Ovary (tissue), 10 donors: ENCODE measurements around the gene SKI. TPM values are rescaled to one million over a fixed set of nuclear protein-coding genes. Genes with fewer than 3 reads are reported as not detected.

Experiments used
- DNase-seq, 5 donors: peaks; one replicate each; pipeline ENCODE4 v3.0.0-alpha.2; 2019 to 2020
- H3K27ac ChIP-seq, 2 donors: fragments of 200-600 bp; one replicate each; pipeline versions ENCODE4 v1.5.1 to v1.8.0; 2019 to 2022
- H3K27me3 ChIP-seq: fragments of 200-600 bp; one replicate; pipeline ENCODE4 v1.8.0; 2022
- H3K36me3 ChIP-seq: fragments of 200-600 bp; sonication (generic); one replicate; pipeline ENCODE4 v1.5.1; 2019
- H3K4me1 ChIP-seq: one replicate; pipeline ENCODE4 v1.8.1; 2013; ENCODE audit warnings: mild to moderate bottlenecking, moderate library complexity; ENCODE audit not compliant: insufficient read depth
- H3K4me3 ChIP-seq: fragments of 200-600 bp; sonication (generic); one replicate; pipeline ENCODE4 v1.5.1; 2017
- H3K9me3 ChIP-seq, 2 donors: fragments of 200-600 bp in 1 of 2; sonication (generic) in 1 of 2; one replicate each; pipeline versions ENCODE4 v1.5.1 to v1.8.1; 2013 to 2019; ENCODE audit warnings: mild to moderate bottlenecking in 1 of 2, moderate library complexity in 1 of 2
- EP300 ChIP-seq: sonication (generic); formaldehyde crosslinking; IDR thresholded peaks from one replicate; pipeline ENCODE4 v1.6.1; 2017; ENCODE audit warnings: antibody characterized with exemption
- POLR2A ChIP-seq: fragments of 450-650 bp; IDR thresholded peaks from one replicate; pipeline ENCODE4 v1.6.1; 2017; ENCODE audit warnings: antibody characterized with exemption, mild to moderate bottlenecking, moderate library complexity
- WGBS, 3 donors: extraction: QIAGEN DNeasy Blood & Tissue Kit in 1 of 3; methylation state at CpG; one replicate each; pipeline versions ENCODE4 v1.1.5 to v1.1.7; 2013 to 2017; 5-methylcytosine and 5-hydroxymethylcytosine counted together
- intact Hi-C, 4 donors: fragments of 100-400 bp; cut with DNase I; formaldehyde crosslinking; loops; one replicate each; pipeline versions ENCODE4 v1.11.0 to v1.15.1; 2022 to 2023
- long read RNA-seq, 3 donors: library from polyadenylated mRNA in 2 of 3; unstranded in 2 of 3; transcript quantifications; one replicate each; pipeline ENCODE4 v2.0.0 and lab custom pipeline, GENCODE V29; 2021 to 2026
- polyA plus RNA-seq, 2 donors: library from polyadenylated mRNA; stranded (reverse); fragments of 200-250 nt in 1 of 2; fragments of 350-450 nt in 1 of 2; fragmentation: Illumina TruSeq in 1 of 2; extraction: RNeasy Lipid Tissue Mini Kit (QIAGEN cat#74804) in 1 of 2; gene quantifications; one replicate each; pipeline ENCODE4 v1.2.3, GENCODE V29; 2013 to 2014
- total RNA-seq, 7 donors: library from RNA; depleted of rRNA in 2 of 7; stranded (reverse); fragments of >200 nt in 2 of 7; fragmentation: NEBNext Ultra II Directional in 3 of 7; extraction: Animal tissue kit (Norgen Biotek cat#: 25700) in 3 of 7; gene quantifications; one replicate each; pipeline versions ENCODE4 v1.1.0 to v1.2.4, GENCODE V29; 2016 to 2023
- TF ChIP-seq, protein P1 (sequence below), 3 donors: fragments of 450-650 bp in 2 of 3; fragments of 200-600 bp in 1 of 3; IDR thresholded peaks; one replicate each; pipeline versions ENCODE4 v1.5.1 to v1.8.0; 2016 to 2022; ENCODE audit warnings: antibody characterized with exemption in 3 of 3, mild to moderate bottlenecking in 1 of 3
- donor health status: DM: no; HTN: no; CAD: no; lungs with moderate emphysema.
- donor health status: DM: no; HTN: no; CAD: no.
- donor health status: Bipolar disorder and iron deficiency.
- donor health status: DM: yes; HTN: yes; CAD: no.
- donor health status: DM: no; HTN: no; CAD: no.
- donor health status: DM: yes; HTN: yes; CAD: no.

Gene SKI
- total RNA-seq (100 to 1,000 TPM in 3 of 7 donors, 10 to 100 TPM in 4; 27.8 to 109 (median 84.3) TPM), polyA plus RNA-seq (10 to 100 TPM; 36.3 to 47.0 TPM)
- long read RNA-seq, donor 1, partial matches to known transcripts = 1 of 38 reads
- long read RNA-seq, donor 1, other reads (novel, unspliced or antisense) = 37 of 38 reads
- long read RNA-seq, donor 2, full-length matches to known transcripts = 3 of 13 reads
- long read RNA-seq, donor 2, partial matches to known transcripts = 10 of 13 reads
- long read RNA-seq, donor 2, other reads (novel, unspliced or antisense) = 0 of 13 reads
- long read RNA-seq, donor 3, partial matches to known transcripts = 4 of 19 reads
- long read RNA-seq, donor 3, other reads (novel, unspliced or antisense) = 15 of 19 reads

DNA sequence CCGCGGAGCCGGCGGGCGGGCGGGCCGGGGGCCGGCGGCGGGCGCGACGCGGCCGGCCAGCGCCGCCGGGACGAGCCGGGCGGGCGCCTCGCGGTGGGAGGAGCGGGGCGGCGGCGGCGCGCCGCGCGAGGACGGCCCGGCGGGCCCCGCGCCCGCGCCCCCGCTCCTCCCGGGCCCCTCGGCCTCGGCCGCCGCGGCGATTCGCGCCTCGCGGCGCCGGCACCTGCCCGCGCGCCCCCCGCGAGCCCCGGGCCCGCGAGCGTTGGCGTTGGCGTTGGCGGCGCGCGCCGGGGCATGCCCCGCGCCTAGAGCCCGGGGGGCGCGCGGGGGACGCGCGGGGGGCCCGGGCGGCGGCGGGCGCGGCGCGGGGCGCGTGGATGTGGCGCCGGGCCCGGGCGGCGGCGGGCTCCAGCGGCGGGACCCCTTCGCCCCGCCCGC lies at the start of gene SKI:
Gene SKI (plus strand): TSS at position 163 of the 438 bp plus-strand sequence. CDS start 448 bp downstream, outside the sequence.
- Histone ChIP-seq H3K4me1 (peaks cover 12% of the 10 kb centered on the region), H3K36me3 (no peaks in the 10 kb centered on the region), H3K4me3 (peak within 1 kb of the TSS; percentile 95), H3K27ac (peak within 1 kb of the TSS; percentile 90 to 94), H3K9me3 (no peaks in the 10 kb centered on the region), H3K27me3 (no peaks in the 10 kb centered on the region)
- TF ChIP-seq, protein P1, sequence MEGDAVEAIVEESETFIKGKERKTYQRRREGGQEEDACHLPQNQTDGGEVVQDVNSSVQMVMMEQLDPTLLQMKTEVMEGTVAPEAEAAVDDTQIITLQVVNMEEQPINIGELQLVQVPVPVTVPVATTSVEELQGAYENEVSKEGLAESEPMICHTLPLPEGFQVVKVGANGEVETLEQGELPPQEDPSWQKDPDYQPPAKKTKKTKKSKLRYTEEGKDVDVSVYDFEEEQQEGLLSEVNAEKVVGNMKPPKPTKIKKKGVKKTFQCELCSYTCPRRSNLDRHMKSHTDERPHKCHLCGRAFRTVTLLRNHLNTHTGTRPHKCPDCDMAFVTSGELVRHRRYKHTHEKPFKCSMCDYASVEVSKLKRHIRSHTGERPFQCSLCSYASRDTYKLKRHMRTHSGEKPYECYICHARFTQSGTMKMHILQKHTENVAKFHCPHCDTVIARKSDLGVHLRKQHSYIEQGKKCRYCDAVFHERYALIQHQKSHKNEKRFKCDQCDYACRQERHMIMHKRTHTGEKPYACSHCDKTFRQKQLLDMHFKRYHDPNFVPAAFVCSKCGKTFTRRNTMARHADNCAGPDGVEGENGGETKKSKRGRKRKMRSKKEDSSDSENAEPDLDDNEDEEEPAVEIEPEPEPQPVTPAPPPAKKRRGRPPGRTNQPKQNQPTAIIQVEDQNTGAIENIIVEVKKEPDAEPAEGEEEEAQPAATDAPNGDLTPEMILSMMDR (IDR thresholded peaks at IDR 0.05) = no peak
- TF ChIP-seq EP300 (no peak), POLR2A (no peak)
- 0% methylated on average over 87 of the region's 100 CpGs; no CpG with 5 or more reads in 2 of the 3 donors for WGBS, 3 donors
- peak in 1 of 5 donors; percentile 24 for DNase-seq
- intact Hi-C loops = no loop called here

DNA sequence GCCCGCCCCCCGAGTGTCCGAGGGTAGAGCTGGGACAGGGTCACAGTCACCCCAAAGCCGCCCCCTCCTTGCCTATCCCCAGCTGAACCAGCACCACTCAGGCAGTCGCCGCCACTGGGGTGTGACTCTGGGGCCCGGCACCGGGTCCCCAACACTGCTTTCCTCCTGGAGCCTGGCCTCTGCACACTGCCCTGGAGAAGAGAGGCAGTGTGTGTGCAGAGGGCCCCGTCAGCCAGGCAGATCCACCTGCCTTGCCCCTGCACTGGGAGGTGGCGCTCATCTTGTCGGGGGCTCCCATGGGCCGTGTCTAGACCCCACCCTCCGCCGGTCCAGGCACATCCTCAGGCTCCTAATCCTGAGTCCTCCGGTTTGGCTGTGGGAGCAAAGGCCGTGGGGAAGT lies 49.2 kb upstream of the SKI start:
- Histone ChIP-seq H3K9me3 (no peaks in the 10 kb centered on the region), H3K27me3 (no peaks in the 10 kb centered on the region), H3K27ac (no peak overlapping the region), H3K4me1 (peaks cover 9% of the 10 kb centered on the region), H3K36me3 (no peaks in the 10 kb centered on the region), H3K4me3 (no peak overlapping the region)
- 83 to 88% (median 87%) methylated on average over 6 to 16 of the region's 16 CpGs for WGBS, 3 donors
- intact Hi-C loops = loop anchor here in 2 of 4 donors (5.0 to 10.0 kb wide), 3 partner anchors 198 to 366 kb away; no protein-coding TSS in a partner anchor
- no peak for TF ChIP-seq POLR2A
- TF ChIP-seq, protein P1 (IDR thresholded peaks at IDR 0.05) = no peak
- TF ChIP-seq EP300 = no peak
- DNase-seq = peak in 1 of 5 donors; percentile 27

DNA sequence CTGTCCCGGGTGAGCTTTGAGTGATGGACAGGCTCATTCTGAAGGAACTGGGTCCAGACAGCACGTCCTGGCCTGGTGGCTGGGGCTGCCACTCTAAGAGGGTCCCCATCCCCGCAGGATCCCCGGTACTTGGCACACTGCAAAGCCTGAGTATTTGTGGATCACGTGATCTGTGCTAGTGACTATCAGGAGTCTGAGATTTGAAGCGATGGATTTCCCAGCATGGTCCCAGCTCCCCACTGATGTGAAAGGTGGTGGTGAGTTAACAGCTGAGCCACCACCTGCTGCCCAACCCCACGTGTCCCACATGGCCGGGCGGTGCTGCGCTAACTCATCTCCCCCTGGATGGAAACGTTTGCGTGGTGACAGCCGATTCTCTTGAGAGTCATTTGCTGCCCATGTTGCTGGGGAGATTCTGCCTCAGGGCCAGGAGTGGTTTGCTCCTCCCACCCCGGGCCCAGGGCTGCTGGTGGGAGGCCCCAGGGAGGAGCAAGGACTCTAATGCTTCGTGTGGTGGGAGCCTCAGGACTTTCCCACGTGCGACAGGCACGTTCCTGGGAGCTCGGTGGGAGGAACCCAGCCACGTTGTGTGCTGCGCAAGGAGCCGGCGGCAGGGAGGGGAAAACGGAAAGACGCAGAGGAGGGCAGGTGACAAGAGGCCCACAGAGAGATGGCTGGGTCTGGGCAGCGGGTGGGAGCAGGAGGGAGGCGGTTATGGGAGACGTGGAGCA lies 48.7 kb upstream of the SKI start:
- Histone ChIP-seq H3K4me1 (peaks cover 5% of the 10 kb centered on the region), H3K9me3 (no peaks in the 10 kb centered on the region), H3K27ac (no peak overlapping the region), H3K36me3 (no peaks in the 10 kb centered on the region), H3K4me3 (no peak overlapping the region), H3K27me3 (no peaks in the 10 kb centered on the region)
- 57 to 75% (median 63%) methylated on average over 28 of the region's 28 CpGs for WGBS, 3 donors
- TF ChIP-seq, protein P1 (IDR thresholded peaks at IDR 0.05) = no peak
- no peak for TF ChIP-seq POLR2A
- intact Hi-C loops = loop anchor here in 2 of 4 donors (5.0 to 10.0 kb wide), 3 partner anchors 198 to 365 kb away; no protein-coding TSS in a partner anchor
- DNase-seq = no peak

DNA sequence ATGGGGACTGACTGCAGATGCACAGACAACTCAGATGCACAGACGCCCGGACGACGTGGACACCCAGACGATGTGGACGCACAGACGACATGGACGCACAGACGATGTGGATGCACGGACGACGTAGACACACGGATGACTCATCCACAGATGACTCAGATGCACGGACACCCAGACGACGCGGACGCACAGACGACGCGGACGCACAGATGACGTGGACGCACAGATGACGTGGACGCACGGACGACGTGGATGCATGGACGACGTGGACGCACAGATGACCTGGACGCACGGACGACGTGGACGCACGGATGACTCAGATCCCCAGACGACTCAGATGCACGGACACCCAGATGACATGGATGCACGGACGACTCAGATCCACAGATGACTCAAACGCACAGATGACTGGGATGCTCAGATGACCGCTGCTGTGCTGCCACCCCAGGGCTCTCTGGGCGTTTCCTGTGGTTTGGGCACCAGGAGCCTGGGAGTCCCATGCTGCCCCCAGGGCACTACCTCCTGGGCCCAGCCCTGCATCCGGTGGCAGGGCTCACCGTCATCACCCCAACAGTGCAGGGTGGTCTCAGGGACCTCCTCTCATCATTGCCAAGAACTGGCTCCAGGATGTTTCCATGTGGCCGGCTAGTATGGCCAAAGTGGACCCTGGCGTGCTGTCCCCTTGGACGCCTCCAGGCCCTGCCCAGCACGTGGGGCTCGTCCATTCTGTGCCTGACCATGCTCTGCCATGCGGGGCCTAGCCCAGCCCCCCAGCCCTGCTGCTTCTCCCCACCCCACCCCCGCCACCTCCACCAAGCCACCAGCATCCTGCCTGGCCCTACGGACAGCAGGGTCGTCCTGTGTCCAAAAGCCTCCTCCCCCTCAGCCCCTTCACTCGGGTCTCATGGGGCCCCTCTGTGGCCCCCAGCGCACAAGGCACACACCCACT lies 47.5 kb upstream of the SKI start:
- H3K36me3 ChIP-seq = no peaks in the 10 kb centered on the region
- H3K4me3 ChIP-seq = no peak overlapping the region
- H3K27ac ChIP-seq = no peak overlapping the region
- H3K27me3 ChIP-seq = no peaks in the 10 kb centered on the region
- no peaks in the 10 kb centered on the region for H3K9me3 ChIP-seq
- intact Hi-C loops = no loop called here
- WGBS, 3 donors = 86 to 88% (median 87%) methylated on average over 58 of the region's 58 CpGs
- TF ChIP-seq EP300 (no peak), POLR2A (no peak)
- TF ChIP-seq, protein P1 (IDR thresholded peaks at IDR 0.05) = no peak
- DNase-seq = peak in 2 of 5 donors; percentile 26 to 32
- peaks cover 4% of the 10 kb centered on the region for H3K4me1 ChIP-seq
